HG03521 (cell line): ENCODE data around the gene ATP1A4.
"Not testable (repeated sequence)": the region's sequence is repeated elsewhere in the genome, so short reads cannot be mapped to it uniquely, and the experiment has no call there.

Experiments used
- ATAC-seq: cut with Tn5 transposase; IDR thresholded peaks from one replicate; pipeline ENCODE4 v1.9.1; 2021; ENCODE audit warnings: mild to moderate bottlenecking, moderate library complexity; ENCODE audit not compliant: unreplicated experiment

The ATP1A4 gene

DNA sequence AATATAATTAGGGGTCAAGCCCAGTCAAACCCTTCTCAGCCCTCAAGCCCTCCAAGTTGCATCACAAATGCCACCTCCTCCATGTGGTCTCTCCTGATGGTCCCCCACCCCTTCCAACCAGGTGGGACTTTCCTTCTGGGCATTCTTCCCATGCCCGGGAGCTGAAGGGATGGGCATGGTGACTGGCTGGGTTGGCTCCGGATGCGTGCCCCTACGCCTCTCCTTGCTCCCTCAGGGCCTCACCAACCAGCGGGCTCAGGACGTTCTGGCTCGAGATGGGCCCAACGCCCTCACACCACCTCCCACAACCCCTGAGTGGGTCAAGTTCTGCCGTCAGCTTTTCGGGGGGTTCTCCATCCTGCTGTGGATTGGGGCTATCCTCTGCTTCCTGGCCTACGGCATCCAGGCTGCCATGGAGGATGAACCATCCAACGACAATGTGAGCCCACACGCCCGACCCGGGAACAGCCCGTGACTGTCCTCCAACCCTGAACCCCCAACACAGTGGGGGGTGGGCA lies 28.4 kb upstream of the ATP1A4 start:
- no peak for ATAC-seq

DNA sequence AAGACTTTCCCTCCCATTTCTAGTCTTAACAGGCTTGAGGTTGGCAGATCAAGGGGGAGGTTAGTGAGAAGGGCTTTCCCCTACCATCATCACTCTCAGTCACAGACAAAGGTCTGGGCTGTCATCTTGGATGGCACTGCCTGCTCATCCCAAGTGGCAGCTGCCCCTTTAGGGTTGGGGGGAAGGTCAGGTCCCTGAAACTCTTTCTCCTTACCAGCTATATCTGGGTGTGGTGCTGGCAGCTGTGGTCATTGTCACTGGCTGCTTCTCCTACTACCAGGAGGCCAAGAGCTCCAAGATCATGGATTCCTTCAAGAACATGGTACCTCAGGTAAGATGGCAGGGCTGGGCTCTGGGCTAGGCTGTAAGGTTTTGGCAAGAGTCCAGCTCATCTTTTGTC lies 27.7 kb upstream of the ATP1A4 start:
- ATAC-seq = no peak

DNA sequence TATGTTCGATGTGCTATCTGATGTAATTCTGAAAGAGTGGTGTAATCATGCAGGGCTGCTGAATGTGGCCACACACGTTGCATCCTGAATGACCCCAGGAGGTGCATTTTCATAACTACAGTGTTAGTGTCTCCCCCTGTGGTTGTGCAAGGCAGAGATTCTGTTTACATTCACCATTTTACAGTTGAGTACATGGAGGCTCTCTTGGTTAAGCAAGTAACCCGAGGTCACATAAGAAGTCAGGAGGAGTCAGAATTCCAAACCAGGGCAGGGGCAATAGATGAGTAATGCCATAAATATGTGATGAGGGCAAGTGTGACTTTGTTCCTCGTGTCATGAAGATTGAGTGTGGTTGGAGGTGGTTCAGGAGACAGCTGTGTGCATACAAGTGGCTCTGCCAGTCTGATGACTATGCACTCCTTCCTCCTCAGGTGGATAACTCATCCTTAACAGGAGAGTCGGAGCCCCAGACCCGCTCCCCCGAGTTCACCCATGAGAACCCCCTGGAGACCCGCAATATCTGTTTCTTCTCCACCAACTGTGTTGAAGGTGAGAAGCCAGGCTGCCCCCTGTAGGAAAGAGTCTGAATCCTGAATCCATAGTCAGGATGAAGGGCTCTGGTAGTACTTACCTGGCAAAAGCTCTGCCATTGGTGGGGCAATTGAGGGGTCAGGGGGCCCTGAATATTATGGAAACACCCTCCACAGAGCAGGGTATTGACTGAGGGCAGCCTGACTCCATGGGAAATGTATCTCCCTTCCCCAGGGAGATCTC lies 26.5 kb upstream of the ATP1A4 start:
- ATAC-seq = no peak

DNA sequence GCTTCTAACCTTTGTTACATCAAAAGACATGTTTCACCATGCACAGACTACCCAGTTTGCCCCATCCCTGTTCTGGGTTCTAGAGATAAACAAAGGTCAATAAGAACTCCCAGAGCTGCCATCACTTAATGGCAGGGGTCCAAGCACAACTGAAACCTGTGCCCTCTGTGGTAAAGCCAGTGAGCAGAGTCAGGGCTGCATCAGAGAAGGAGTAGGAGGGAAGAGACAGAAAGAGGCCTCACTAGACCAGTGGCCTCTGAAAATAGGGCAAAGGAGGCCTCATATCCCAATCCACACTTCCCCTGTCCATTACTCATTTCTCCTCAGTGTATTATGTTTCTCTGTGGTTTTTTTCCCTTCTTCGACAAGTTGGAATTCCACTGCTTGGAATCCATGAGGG lies 25.7 kb upstream of the ATP1A4 start:
- no peak for ATAC-seq

DNA sequence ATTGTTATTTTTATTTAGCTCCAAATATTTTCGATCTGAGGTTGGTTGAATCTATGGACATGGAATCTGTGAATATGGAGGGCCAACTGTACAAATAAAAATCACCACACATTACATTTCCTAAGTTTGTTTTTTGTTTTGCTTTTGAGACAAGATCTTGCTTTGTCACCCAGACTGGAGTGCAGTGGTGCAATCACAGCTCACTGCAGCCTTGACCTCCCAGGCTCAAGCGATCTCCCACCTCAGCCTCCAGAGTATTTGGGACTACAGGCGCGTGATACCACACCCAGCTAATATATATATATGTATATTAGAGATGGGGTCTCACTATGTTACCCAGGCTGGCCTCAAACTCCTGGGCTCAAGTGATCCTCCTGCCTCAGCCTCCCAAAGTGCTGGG lies 25.1 kb upstream of the ATP1A4 start:
- not testable (repeated sequence) for ATAC-seq

DNA sequence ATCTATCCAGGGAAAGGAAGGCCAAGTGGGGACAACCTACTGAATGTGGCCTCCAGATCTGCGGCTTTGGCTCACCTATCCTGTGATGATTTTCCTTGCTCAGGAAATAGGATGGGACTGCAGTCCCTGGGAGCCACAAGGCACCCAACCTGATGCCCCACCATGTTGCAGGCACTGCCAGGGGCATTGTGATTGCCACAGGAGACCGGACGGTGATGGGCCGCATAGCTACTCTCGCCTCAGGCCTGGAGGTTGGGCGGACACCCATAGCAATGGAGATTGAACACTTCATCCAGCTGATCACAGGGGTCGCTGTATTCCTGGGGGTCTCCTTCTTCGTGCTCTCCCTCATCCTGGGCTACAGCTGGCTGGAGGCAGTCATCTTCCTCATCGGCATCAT lies 24.0 kb upstream of the ATP1A4 start:
- no peak for ATAC-seq

DNA sequence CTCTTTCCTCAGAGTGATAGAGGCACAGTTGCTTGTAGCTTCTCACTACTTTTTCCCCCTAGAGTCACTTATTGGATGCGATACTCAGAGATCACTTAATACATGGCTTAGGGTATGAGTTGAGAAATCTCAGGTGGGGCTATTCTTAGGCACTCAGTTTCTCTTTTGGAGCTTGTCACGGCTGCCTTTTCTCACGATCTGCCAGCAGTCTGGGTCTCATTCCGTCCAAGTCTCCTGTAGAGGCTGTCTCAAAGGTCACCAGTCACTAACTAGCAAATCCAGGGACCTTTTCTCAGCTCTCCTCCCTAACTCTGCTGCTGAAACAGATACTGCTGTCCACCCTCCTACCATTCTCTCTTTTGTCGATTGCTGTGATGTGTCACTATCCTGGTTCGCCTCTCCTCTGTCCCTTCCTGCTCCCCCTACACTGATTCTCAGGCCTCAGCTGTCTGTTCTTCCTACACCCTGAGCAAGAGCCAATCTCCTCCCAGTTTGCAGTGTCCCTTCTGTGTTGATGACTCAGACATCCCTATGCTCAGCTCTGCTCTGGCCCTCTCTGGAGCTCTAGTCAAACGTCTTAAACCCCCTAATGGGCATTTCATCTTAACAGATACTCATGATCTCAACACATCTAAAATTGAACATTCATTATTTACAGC lies 23.4 kb upstream of the ATP1A4 start:
- no peak for ATAC-seq

DNA sequence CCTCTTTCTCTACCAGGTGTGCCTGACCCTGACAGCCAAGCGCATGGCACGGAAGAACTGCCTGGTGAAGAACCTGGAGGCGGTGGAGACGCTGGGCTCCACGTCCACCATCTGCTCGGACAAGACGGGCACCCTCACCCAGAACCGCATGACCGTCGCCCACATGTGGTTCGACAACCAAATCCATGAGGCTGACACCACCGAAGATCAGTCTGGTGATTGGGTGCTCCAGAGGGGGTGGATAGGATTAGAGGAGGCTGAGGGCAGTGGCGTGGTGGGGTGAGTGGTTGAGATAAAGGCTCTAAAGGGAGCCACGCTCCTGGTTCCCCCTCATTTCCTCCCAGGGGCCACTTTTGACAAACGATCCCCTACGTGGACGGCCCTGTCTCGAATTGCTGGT lies 22.8 kb upstream of the ATP1A4 start:
- ATAC-seq = no peak

DNA sequence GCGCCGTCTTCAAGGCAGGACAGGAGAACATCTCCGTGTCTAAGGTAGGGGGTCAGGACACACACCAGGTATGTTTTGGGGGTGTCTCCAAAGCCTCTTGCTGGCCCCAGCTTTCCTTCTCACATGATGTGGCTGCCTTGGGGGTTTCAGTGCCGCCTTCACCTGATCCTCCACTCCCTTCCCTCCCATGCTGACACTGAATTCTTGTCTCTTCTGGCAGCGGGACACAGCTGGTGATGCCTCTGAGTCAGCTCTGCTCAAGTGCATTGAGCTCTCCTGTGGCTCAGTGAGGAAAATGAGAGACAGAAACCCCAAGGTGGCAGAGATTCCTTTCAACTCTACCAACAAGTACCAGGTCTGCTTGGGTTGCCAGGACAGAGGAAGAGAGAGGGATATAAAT lies 22.4 kb upstream of the ATP1A4 start:
- no peak for ATAC-seq

DNA sequence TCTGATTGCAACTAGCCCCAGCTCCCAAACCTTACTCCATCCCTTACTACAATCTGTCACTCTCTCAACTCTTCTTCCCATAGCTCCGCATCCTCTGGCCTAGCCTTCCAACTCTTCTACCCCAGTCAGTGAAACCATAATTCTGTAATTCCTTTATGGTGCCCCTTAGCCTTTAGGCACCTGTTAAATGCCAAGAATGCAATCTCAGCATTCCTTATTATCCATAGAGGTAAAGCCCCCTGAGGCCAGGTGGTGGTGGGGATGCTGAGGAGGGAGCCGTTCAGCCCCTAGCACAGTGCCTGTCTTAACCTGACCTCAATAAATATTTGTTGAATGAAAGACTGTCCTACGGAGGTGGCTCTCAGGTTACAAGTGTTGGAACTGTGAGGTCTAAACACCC lies 21.8 kb upstream of the ATP1A4 start:
- no peak for ATAC-seq

DNA sequence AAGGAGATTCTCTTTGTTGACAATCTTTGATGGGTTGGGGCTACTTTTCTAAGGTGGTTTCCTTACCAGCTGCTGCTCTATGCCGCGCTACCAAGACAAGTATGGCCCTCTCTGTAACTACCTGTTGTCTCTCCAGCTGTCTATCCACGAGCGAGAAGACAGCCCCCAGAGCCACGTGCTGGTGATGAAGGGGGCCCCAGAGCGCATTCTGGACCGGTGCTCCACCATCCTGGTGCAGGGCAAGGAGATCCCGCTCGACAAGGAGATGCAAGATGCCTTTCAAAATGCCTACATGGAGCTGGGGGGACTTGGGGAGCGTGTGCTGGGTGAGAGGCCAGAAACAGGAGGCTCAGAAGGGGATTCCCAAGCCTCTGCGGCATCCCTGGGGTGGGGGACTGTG lies 21.4 kb upstream of the ATP1A4 start:
- no peak for ATAC-seq

DNA sequence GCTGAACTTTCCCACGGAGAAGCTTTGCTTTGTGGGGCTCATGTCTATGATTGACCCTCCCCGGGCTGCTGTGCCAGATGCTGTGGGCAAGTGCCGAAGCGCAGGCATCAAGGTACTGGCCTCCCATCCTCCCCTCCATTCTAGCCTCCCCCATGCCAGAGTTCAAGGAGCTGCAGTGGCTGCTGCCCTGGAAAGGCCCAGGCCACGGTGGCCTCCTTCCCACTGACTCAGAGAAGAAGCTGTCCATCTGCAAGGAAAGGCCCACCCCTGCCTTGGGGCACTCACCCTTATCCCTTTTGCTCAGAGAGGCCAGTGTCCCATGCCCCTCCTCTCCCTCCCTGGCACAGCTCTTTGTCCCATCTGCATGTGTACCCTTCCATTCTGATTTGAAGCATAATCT lies 20.9 kb upstream of the ATP1A4 start:
- ATAC-seq = no peak

DNA sequence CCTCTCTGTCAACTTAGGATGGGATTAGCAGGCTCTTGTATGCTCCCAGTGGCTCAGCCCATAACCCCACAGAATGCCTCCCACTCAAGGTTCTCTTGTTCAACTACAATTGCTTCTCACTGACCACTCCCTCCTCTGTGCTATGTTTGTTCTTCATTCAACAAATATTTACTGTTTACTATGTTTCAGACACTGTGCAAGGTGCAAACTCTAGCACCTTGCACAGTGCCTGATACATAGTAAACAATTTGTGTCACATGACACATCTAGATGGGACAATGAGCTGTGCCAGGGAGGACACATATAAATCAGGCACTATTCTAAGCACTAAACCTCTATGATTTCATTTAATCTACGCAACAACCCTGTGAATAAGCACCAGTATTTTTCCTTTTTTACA lies 20.5 kb upstream of the ATP1A4 start:
- ATAC-seq = no peak

DNA sequence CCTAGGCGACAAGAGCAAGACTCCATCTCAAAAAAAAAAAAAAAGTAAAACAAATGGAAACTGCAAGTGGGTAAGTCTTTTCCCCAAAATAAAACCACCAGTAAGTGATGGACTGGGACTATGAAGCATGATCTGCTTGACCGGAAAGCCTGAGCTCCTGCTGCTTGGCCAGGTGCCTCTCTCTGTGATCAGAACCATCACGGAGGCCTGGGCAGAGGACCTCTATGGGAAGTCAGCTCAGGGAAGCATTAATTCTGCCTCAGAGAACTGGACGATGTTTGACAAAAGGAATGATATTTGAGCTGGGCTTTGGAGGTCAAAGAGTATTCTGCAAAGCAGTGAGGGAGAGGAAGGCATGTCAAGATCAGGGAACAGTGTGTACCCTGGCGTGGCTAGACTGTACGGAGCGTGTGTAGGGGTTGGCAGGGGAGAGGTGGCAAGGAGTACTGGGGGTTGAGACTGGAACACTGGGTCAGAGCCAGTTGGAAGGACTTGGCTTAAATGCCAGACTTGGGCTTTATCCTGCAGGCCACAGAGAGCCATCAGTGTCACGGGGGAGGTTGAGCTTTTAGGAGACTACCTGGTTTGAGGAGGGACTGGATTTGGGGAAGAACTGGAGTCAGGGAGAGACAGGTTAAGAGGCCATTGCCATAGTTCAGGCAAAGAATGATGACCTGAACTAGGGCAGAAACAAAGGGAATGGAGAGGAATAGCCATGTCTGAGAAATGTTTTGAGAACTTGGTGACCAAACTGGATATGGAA lies 19.4 kb upstream of the ATP1A4 start:
- no peak for ATAC-seq

DNA sequence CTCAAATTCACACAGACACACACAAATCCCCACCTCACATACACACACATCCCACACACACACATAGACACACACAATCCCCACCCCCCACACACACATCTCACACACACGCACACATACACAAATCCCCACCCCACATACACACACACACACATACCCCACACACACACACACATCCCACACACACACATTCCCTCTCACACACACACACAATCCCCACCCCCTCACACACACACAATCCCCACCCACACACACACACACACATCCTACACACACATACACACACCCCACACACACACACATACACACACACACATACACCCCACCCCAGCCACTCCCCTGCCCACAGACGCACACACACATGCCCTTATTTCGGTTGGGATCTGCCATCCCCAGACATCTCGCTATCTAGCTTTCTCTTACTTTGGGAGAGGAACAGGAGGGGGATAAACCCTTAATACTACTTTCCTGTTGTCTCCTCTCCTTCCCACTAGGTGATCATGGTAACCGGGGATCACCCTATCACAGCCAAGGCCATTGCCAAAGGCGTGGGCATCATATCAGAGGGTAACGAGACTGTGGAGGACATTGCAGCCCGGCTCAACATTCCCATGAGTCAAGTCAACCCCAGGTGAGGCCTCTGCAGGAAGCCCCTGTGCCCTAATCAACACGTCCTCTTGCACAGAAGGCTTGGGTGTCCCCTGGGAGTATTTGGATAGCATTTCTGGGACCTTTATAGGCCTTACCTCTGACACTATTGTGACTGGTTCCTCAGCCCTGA lies 17.2 kb upstream of the ATP1A4 start:
- ATAC-seq = no peak

DNA sequence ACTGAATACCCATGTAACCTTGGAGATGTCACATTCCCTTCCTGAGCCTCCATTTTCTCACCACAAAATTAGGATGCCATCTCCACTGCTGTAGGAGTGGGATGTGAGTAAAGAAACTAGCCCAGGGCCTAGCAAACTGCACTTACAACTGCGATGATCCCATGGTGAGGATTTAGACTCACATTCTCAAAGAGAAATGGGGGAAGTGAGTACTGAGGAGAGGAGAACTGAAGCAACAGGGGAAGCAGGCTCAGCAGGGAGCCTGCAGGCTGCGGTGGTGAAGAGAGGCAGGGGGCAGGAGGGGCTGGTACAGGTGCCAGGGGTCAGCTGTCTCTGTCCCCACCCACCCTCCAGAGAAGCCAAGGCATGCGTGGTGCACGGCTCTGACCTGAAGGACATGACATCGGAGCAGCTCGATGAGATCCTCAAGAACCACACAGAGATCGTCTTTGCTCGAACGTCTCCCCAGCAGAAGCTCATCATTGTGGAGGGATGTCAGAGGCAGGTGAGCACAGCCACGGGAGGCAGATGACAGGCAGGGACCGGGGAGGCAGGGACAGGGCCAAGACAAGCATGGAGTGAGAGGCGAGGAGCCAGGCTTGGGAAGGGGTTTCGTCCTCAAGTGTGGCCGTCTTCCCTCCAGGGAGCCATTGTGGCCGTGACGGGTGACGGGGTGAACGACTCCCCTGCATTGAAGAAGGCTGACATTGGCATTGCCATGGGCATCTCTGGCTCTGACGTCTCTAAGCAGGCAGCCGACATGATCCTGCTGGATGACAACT lies 16.4 kb upstream of the ATP1A4 start:
- ATAC-seq = no peak

DNA sequence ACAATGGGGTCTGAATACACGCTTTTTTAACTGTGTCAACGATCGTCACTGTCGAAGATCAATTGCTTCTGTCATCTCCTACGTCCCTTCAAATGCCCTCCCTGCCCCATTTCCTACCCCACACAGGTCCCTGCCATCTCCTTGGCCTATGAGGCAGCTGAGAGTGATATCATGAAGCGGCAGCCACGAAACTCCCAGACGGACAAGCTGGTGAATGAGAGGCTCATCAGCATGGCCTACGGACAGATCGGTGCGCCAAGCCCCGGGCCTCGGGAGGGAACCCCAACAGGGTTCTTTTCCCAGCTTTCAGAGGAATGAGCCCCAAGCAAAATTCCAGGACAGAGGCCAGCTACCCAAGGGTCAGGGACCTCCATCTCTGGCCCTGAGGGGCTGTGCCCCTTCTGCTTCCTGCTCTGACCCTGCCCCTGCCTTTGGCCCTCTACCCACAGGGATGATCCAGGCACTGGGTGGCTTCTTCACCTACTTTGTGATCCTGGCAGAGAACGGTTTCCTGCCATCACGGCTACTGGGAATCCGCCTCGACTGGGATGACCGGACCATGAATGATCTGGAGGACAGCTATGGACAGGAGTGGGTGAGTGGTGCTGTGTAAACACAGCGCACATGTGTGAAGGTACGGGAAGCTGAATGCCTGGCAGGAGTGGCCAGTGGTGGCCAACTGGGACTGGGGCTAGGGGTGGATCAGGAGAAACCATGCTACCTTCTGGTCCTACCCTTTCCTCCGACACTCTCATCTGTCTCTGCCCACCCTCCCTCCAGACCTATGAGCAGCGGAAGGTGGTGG lies 15.1 kb upstream of the ATP1A4 start:
- no peak for ATAC-seq

DNA sequence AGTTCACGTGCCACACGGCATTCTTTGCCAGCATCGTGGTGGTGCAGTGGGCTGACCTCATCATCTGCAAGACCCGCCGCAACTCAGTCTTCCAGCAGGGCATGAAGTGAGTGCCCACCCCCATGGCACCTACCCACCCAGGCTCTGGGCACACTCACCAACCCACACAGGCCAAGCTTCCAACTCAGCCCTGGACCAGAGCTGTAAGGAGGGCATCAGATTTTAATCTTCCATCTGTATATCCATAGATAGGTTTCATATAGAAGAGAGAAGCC lies 14.5 kb upstream of the ATP1A4 start:
- ATAC-seq = no peak

DNA sequence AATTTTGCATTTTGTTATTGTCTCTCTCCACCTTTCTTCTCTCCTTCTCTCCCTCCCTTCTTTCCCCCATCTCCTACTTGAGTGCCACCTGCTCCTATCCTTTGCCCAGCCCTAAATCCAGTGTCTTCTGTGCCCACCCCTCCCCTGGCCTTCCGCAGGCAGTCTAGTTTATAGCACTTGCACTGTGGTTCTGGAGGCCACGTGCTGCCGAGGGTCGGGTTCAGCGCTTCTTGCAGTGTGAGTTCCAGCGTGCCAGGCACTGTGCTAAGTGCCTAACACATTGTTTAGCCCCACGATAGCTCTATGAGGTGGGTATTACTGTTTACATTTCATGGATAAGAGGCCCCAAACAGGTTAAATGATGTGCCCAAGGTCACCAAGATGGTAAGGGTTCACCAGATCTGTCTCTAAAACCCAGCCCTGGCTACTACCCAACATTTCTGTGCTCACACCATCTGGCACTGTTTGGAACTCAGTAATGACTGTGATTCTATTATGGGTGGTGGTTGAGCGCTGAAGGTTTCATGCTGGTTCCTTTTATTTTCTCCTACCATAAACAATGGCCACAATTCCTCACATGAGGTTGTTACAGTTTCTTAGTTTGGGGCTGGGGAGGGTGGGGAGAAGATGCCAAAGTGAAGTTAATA lies 14.1 kb upstream of the ATP1A4 start:
- no peak for ATAC-seq
